EL (cell line): ENCODE data around the gene RAB7A.

ENCODE experiments used
- DNase-seq: peaks from one replicate; pipeline ENCODE4 v3.0.0-alpha.2; 2016

RAB7A gene

GRCh38 chr3:128858167-128858566 lies 132.2 kb downstream of the RAB7A start:
- peak; percentile 19 for DNase-seq

DNA sequence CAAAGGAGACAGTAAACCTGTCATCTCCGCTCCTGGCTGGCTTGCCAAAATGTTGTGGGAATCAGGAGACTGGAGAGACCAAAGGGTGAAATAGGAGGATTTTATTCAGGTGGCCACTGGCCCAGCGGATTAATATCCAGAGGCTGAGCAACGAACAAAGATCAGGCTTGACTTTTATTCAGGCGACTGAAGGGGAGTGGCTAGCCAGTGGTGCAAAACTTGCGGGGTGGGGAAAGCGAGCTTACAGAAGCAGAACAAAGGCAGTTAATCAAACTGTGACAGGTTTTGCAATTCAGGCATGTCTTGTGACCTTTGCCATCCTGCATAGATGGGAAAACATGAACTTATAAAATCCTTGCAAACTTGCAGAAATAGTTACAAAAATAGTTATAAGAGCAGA lies 133.6 kb downstream of the RAB7A start:
- no peak for DNase-seq

- DNase-seq, result no peak
These were observed 135.5 kb downstream of the RAB7A start for GRCh38 chr3:128861491-128861890.

DNA sequence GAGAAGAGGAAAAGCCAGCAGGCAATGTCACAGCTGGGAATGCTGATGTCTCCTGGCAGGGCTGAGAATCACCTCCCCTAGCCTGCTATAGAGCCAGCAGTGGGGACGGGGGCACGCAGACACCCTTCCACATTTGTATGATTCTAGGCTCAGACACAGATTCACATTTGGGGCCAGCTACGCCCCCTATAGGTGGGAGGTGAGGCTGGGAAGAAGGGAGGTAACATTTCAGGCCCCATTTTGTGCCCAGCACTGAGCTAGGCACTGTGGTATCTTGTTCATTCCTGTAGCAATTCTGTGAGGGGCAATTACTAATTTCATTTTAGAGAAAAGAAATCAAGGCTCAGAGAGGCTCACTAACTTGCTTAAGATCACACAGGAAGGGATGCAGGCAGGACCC lies 137.6 kb downstream of the RAB7A start:
- no peak for DNase-seq
